DMS53 (cell line): ENCODE measurements around the gene MEGF8.

Source experiments
- DNase-seq: peaks from one replicate; lab custom pipeline; 2025; lab: John Stamatoyannopoulos, UW

The MEGF8 gene

DNA sequence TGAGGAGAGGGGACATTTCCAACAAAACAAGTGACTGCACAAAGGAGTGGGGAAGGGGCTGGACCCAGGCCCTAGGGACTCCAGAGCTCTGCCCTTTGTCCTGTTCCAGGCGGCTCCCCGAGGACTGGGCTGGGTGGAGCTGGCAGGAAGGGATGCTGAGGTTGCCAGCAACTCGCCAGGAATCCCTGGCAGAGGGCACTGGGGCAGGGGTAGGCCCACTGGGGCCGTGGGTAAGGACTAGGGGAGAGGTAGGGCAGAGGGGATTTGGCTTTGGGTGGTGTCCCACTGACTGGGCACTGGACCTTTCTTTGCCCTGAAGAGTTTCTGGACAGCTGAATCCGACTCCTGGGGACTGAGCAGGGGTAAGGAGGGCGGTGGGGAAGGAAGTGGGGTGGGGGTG lies 93.9 kb downstream of the MEGF8 start:
- DNase-seq: no peak

- peak; percentile 81 for DNase-seq
Observed at GRCh38 chr19:42420055-42420544, 94.7 kb downstream of the MEGF8 start.

DNA sequence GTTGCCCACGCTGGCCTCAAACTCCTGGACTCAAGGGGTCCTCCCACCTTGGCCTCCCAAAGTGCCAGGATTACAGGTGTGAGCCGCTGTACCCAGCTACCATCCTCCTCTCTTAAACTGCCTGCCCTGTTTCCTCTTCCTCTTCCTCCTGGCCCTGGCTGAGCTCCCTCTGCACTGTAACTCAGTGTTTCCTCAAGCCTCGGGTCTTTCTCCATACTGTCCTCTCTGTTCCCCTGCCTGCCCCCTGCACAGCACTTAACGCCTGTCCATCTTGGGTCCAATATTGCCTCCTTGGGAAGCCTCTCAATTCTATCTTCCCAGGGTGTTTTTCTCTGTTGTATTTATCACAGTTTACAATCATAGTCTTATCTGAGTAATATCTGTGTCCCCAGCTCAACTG lies 95.7 kb downstream of the MEGF8 start:
- no peak for DNase-seq

DNA sequence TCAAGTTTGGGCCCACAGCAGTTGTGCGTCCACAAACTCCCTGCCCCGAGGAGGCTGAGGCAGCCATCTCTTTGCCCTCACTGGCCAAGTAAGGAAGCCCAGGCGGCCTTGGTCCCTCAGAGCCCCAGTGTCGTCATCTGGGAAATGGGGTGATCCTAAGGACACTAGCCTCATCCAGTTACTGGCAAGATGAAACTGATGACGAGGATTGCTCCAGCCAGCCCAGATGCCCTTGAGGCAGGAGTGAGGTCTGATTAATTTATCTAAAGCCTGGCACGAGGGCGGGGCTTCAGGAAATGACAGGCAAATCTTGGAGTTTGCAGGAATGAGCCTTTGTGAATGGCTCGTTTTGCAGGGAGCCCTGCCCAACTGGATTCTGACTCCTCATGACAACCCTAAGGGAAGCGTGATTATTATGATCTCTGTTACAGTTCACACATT lies 96.2 kb downstream of the MEGF8 start:
- DNase-seq: no peak

- no peak for DNase-seq
Observed at GRCh38 chr19:42422092-42422900, 96.9 kb downstream of the MEGF8 start.

DNA sequence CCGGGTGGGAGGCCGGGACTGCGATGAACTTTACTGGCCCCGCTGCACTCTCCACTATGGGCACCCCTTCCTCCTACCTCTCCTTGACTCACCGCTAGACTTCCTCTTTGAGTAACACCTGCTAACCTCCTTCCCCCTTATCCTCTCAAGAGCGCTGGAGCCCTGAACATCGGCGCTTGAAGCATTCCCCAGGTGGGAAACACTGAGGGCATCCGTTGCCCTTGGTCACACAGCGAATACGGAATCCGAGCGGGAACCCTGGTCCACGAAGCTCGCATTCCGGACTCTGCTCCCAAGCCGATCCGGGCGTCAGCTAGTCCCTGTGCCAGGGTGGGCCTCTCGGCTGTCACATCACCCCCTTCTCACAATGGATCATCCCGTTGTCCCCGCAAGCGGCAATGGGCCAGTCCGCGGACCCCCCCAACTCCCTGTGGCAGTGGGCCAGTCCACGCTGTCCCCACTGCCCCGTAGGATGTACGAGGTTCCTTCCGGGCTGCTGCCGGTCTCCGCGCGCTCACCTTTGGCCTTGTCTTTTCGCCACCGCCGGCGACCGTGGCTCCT lies 97.5 kb downstream of the MEGF8 start:
- DNase-seq: peak; percentile 63

GRCh38 chr19:42423462-42424344 lies 98.3 kb downstream of the MEGF8 start:
- DNase-seq: peak; percentile 82

GRCh38 chr19:42424345-42424707 lies 98.9 kb downstream of the MEGF8 start:
- DNase-seq: no peak

DNA sequence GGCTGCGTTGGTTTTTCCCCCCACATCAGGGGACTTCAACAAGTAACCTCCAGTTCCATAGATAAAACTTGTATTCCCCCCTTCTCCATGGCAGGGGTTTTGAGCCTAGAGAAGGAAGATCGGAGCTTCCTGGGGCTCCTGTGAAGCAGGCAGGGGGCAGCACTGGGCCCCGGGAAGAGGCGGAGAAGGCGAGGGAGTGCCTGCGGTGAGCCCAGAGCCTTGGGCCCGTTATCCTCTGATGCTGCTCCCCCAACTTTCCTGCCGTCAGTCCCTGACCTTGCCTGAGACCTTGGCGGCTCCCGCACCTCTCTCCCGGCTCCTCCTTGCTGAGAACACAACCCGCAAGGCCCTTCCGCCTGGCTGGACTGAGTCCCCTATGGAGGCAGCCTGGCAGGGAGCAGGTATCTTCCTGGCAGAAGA lies 99.3 kb downstream of the MEGF8 start:
- no peak for DNase-seq

DNA sequence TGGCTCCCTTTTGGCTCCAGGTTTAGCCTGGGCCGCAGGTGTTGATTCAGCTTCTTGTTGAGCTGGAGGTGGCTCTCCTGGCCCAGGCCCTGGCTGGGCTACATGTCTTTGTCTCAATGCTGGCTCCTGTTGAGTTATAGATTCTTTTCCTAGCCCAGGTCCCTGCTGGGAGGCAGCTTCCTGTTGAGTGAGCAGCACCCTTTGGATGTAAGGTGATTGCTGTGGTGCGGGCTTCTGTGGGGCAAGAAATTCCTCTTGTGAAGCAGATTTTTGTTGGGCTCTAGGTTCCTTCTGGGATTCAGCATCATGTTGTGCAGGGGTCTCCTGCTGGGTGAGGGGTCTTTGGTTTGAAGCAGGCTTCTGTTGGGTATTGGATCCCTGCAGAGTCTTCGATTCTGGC lies 101.2 kb downstream of the MEGF8 start:
- DNase-seq: no peak

DNA sequence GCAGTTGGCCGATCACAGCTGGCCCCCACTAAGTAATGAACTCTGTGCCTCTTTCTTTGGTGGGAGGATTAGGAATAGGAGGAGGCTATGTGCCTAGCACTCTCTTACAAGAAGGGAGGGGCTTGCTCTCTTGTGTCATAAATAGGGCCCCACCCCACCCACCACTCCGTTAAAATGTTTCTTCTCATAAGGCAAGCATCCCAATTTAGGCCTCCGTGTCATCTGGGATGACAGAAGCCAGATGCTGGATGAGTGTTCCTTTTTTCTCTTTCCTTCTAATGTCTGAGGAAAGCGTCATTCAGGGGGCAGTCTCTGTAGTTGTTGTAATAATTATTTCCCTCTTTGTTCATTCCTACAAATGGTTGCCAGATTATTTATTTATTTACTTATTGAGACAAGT lies 101.9 kb downstream of the MEGF8 start, which contains the start of gene LIPE:
Gene LIPE, minus strand, starts transcription at position 76 of the 400 bp plus-strand sequence. CDS start 239 bp downstream, outside the sequence.
- no peak for DNase-seq
